Measurements from ENCODE around the gene NDC1.

Gene NDC1

DNA sequence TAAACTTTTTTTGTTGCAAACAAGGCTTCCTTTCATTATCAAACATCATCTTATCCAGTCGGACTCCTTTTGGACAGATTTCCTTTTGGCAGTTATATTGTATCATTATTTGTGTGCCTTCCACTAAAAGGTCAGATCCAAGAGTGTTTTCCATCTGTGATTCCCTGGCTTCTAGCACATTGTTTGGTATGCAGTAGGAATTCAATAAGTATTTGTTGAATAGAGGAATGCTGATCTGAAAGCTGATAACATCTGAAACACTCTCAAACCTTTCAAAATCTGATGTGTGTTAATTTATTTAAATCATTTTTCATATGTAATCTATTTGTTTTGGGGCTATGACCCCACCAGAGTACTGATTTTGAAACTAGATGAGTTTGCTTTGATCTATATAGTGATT, 39.0 kb downstream of the NDC1 start:
- H3K27ac ChIP-seq (ENCODE audit: low read length) = no peak overlapping the region
- H3K4me3 ChIP-seq (ENCODE audit: low read length) = no peak overlapping the region
- no peaks in the 10 kb centered on the region for H3K4me1 ChIP-seq (ENCODE audit: control insufficient read depth, low read depth, low read length)
- peaks cover 73% of the 10 kb centered on the region for H3K36me3 ChIP-seq (ENCODE audit: control insufficient read depth, low read depth, low read length)
- H3K27me3 ChIP-seq (ENCODE audit: control insufficient read depth, insufficient read depth, low read length) = no peaks in the 10 kb centered on the region
- no peaks in the 10 kb centered on the region for H3K9me3 ChIP-seq (ENCODE audit: control insufficient read depth, low read depth, low read length)
- no peak overlapping the region for H3K9ac ChIP-seq (ENCODE audit: low read length)

DNA sequence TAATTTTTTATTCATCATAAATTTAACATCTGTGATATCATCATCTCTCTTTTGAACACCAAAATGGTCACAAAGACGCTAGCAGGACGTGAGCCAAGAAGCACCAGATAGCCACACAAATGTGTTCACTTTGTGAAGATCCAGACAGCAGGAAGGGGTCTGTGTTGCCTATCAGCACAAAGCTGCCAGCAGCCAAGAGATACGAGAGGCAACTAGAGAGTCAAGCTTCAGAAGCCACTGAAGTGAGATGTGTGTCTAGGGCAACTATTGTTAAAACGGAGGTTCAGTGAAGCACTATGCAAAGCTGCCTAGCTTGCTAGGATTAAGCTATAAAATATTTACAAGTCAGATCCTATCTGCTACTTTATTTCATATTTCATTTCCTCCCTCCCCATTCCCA, 45.3 kb downstream of the NDC1 start:
- no peaks in the 10 kb centered on the region for H3K9me3 ChIP-seq (ENCODE audit: control insufficient read depth, low read depth, low read length)
- H3K27ac ChIP-seq (ENCODE audit: low read length) = no peak overlapping the region
- no peak overlapping the region for H3K9ac ChIP-seq (ENCODE audit: low read length)
- H3K4me3 ChIP-seq (ENCODE audit: low read length) = no peak overlapping the region
- no peaks in the 10 kb centered on the region for H3K27me3 ChIP-seq (ENCODE audit: control insufficient read depth, insufficient read depth, low read length)
- no peaks in the 10 kb centered on the region for H3K4me1 ChIP-seq (ENCODE audit: control insufficient read depth, low read depth, low read length)
- H3K36me3 ChIP-seq (ENCODE audit: control insufficient read depth, low read depth, low read length) = peaks cover 59% of the 10 kb centered on the region

DNA sequence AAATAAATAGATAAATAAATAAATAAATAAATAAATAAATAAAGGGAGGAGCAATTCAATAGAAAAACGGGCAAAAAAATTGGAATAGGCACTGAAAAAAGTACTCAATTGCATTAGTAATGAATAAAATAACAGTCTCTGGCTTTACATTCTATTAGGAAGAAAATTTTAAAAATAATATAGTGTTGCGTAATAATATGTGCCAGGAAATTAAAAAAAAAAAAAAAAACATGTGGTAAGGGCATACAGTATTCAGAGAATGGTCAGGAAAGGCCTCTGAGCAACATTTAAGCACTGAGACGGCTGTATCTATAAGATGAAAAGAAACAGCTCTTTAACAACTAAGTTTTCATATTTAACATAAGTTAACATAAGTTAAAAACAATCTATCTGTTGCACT, 50.4 kb downstream of the NDC1 start:
- H3K36me3 ChIP-seq (ENCODE audit: control insufficient read depth, low read depth, low read length) = peaks cover 62% of the 10 kb centered on the region
- no peak overlapping the region for H3K9ac ChIP-seq (ENCODE audit: low read length)
- H3K4me3 ChIP-seq (ENCODE audit: low read length) = no peak overlapping the region
- H3K27ac ChIP-seq (ENCODE audit: low read length) = no peak overlapping the region
- no peaks in the 10 kb centered on the region for H3K4me1 ChIP-seq (ENCODE audit: control insufficient read depth, low read depth, low read length)
- H3K27me3 ChIP-seq (ENCODE audit: control insufficient read depth, insufficient read depth, low read length) = no peaks in the 10 kb centered on the region
- no peaks in the 10 kb centered on the region for H3K9me3 ChIP-seq (ENCODE audit: control insufficient read depth, low read depth, low read length)

DNA sequence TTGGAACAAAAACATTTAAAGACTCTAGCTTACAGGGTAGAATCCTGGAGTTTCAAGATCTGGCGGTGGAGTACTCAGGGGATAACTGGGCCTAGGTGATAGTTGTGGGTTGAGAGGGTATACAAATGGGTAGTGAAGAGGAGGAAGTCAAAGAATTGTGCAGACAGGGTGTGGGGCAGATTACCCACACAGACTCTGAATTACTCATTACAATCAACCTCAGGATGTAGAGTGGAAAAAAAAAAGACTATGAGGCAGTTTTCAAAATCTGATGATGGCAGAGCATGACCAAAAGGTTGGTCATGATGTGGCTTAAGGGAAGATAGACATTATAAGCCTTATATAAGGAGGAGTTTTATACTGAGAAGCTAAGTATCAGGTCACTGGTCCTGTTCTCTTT, 55.0 kb downstream of the NDC1 start:
- H3K4me1 ChIP-seq (ENCODE audit: control insufficient read depth, low read depth, low read length) = no peaks in the 10 kb centered on the region
- peaks cover 45% of the 10 kb centered on the region for H3K36me3 ChIP-seq (ENCODE audit: control insufficient read depth, low read depth, low read length)
- H3K27me3 ChIP-seq (ENCODE audit: control insufficient read depth, insufficient read depth, low read length) = no peaks in the 10 kb centered on the region
- no peaks in the 10 kb centered on the region for H3K9me3 ChIP-seq (ENCODE audit: control insufficient read depth, low read depth, low read length)
- no peak overlapping the region for H3K27ac ChIP-seq (ENCODE audit: low read length)
- no peak overlapping the region for H3K4me3 ChIP-seq (ENCODE audit: low read length)
- no peak overlapping the region for H3K9ac ChIP-seq (ENCODE audit: low read length)

DNA sequence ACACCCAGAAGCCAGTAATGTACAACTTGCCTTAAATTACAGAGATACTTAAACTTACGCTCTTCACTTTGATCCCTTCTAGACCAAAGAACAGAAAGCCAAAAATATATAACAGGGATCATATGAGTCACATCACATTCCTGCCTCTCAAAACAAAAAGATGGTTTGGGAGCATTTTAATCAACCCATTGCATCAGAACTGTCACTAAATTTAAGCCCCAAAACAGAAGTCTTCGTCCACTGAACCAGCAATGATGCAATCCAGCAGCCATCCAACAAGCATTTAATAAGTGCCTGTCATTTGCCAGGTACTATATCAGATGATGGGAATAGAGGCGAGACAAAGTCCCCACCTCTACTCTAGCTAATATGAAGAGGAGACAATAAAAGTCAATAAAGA, 56.4 kb downstream of the NDC1 start:
- Histone ChIP-seq H3K9me3 (ENCODE audit: control insufficient read depth, low read depth, low read length) (no peaks in the 10 kb centered on the region), H3K9ac (ENCODE audit: low read length) (no peak overlapping the region), H3K27me3 (ENCODE audit: control insufficient read depth, insufficient read depth, low read length) (no peaks in the 10 kb centered on the region), H3K4me3 (ENCODE audit: low read length) (no peak overlapping the region), H3K4me1 (ENCODE audit: control insufficient read depth, low read depth, low read length) (no peaks in the 10 kb centered on the region), H3K36me3 (ENCODE audit: control insufficient read depth, low read depth, low read length) (peaks cover 51% of the 10 kb centered on the region), H3K27ac (ENCODE audit: low read length) (no peak overlapping the region)

DNA sequence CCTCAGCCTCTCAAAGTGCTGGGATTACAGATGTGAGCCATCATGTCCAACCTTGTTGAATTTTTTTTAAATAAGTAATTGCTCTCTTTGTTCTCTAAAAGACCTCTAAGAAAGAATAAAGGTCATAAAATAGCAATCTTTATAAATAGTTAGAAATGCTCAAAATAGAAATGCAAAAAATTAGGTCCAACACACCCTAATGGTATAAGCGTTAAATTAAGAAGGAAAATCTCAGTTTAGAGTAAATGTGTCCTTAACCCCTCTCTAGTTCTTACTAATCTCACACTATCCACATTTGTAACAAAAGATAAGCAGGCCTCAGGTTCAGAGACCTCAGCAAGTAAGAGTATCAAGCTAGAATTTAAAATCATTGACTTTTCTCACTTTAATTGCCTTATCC, 60.8 kb downstream of the NDC1 start:
- H3K36me3 ChIP-seq (ENCODE audit: control insufficient read depth, low read depth, low read length) = peaks cover 22% of the 10 kb centered on the region

DNA sequence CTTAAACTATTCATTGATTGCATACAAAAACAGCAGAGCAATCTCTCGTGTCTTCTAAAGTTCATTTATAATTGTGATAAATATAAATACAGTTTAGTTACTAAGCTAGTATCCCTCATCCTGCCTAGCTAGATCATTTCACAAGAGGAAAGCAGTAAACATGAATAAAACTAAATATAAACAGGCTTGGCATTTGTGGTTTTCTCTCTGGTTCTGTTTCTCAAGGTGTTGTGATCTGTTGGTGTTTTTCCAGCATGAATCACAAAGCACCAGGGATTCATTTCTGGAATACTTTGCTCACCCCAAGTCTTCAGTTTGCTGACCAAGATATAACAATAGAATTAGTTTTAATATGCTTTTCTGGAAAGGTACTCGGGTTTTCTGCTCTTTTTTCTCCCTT, 66.4 kb downstream of the NDC1 start:
- Histone ChIP-seq H3K9me3 (ENCODE audit: control insufficient read depth, low read depth, low read length) (no peaks in the 10 kb centered on the region), H3K9ac (ENCODE audit: low read length) (no peak overlapping the region), H3K4me1 (ENCODE audit: control insufficient read depth, low read depth, low read length) (no peaks in the 10 kb centered on the region), H3K27ac (ENCODE audit: low read length) (no peak overlapping the region), H3K36me3 (ENCODE audit: control insufficient read depth, low read depth, low read length) (peaks cover 49% of the 10 kb centered on the region), H3K4me3 (ENCODE audit: low read length) (no peak overlapping the region), H3K27me3 (ENCODE audit: control insufficient read depth, insufficient read depth, low read length) (no peaks in the 10 kb centered on the region)

More for the DNA sequence above, 60.8 kb downstream of the NDC1 start:
- no peak overlapping the region for H3K27ac ChIP-seq (ENCODE audit: low read length)
- H3K9me3 ChIP-seq (ENCODE audit: control insufficient read depth, low read depth, low read length) = no peaks in the 10 kb centered on the region
- H3K27me3 ChIP-seq (ENCODE audit: control insufficient read depth, insufficient read depth, low read length) = no peaks in the 10 kb centered on the region
- H3K4me1 ChIP-seq (ENCODE audit: control insufficient read depth, low read depth, low read length) = no peaks in the 10 kb centered on the region
- no peak overlapping the region for H3K4me3 ChIP-seq (ENCODE audit: low read length)
- H3K9ac ChIP-seq (ENCODE audit: low read length) = no peak overlapping the region

DNA sequence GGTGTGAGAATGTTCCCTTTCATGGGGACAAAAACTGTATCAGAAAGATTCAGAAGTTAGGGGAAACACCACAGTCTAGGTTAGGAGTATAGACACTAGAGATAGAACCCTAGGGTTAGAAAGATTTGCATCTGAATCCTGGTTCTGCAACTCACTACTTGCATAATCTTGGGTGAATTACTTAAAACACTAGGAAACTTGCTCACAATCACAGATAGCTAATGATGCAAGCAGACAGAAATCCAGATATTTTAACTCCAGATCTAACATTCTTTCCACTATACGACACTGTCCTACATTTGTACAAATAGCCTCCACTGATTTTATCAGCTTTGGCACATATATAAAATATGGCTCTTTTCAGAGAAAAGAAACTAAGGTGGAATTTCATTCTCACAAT, 68.3 kb downstream of the NDC1 start:
- Histone ChIP-seq H3K4me1 (ENCODE audit: control insufficient read depth, low read depth, low read length) (no peaks in the 10 kb centered on the region), H3K27me3 (ENCODE audit: control insufficient read depth, insufficient read depth, low read length) (no peaks in the 10 kb centered on the region)

DNA sequence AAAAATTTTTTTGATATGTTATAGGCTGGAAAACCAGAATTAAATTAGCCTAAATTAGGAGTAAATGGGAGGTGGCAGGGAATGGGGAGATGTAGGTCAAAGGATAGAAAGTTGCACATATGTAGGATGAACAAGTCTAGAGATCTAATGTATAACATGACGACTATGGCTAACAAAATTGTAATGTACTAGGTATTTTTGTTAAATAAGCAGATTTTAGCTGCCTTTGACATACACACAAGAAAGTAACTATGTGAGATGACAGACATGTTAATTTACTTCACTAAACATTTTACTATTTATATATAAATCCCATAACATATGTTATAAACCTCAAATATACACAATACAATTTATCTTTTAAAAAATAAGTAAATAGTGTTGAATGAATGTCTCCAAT, 68.9 kb downstream of the NDC1 start:
- Histone ChIP-seq H3K27me3 (ENCODE audit: control insufficient read depth, insufficient read depth, low read length) (no peaks in the 10 kb centered on the region), H3K27ac (ENCODE audit: low read length) (no peak overlapping the region), H3K9me3 (ENCODE audit: control insufficient read depth, low read depth, low read length) (no peaks in the 10 kb centered on the region), H3K9ac (ENCODE audit: low read length) (no peak overlapping the region), H3K36me3 (ENCODE audit: control insufficient read depth, low read depth, low read length) (peaks cover 54% of the 10 kb centered on the region), H3K4me1 (ENCODE audit: control insufficient read depth, low read depth, low read length) (no peaks in the 10 kb centered on the region), H3K4me3 (ENCODE audit: low read length) (no peak overlapping the region)

More for the DNA sequence above, 68.3 kb downstream of the NDC1 start:
- Histone ChIP-seq H3K9ac (ENCODE audit: low read length) (no peak overlapping the region), H3K9me3 (ENCODE audit: control insufficient read depth, low read depth, low read length) (no peaks in the 10 kb centered on the region), H3K27ac (ENCODE audit: low read length) (no peak overlapping the region), H3K36me3 (ENCODE audit: control insufficient read depth, low read depth, low read length) (peaks cover 54% of the 10 kb centered on the region), H3K4me3 (ENCODE audit: low read length) (no peak overlapping the region)

DNA sequence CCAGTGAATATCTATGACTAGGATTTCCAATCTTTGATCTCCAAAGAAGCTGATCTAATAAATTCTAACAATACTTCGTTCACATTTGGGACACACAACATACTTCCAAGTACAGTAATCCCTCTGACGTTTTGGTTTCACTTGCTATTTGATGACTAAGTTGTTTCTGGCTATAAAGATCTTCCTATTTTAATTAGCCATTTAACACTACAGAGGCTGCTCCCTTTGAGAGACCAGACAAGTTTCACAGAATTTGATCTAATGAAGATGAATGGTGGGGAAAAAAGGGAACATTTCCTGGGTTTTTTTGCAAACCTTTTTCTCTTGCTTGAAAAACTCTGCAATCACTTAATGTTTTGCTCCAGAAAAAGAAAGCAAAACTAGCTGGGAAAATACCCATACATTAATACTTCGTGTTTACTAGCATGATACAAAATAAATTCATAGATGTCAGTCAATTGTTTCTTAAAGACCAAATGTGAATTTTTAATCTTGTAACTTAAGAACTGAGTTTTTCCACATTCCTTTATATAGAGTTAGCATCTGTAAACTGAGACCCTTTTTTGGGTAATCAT, 71.2 kb downstream of the NDC1 start:
- Histone ChIP-seq H3K27ac (ENCODE audit: low read length) (no peak overlapping the region), H3K27me3 (ENCODE audit: control insufficient read depth, insufficient read depth, low read length) (no peaks in the 10 kb centered on the region), H3K36me3 (ENCODE audit: control insufficient read depth, low read depth, low read length) (peaks cover 50% of the 10 kb centered on the region), H3K9ac (ENCODE audit: low read length) (no peak overlapping the region), H3K4me3 (ENCODE audit: low read length) (no peak overlapping the region), H3K4me1 (ENCODE audit: control insufficient read depth, low read depth, low read length) (no peaks in the 10 kb centered on the region), H3K9me3 (ENCODE audit: control insufficient read depth, low read depth, low read length) (no peaks in the 10 kb centered on the region)

DNA sequence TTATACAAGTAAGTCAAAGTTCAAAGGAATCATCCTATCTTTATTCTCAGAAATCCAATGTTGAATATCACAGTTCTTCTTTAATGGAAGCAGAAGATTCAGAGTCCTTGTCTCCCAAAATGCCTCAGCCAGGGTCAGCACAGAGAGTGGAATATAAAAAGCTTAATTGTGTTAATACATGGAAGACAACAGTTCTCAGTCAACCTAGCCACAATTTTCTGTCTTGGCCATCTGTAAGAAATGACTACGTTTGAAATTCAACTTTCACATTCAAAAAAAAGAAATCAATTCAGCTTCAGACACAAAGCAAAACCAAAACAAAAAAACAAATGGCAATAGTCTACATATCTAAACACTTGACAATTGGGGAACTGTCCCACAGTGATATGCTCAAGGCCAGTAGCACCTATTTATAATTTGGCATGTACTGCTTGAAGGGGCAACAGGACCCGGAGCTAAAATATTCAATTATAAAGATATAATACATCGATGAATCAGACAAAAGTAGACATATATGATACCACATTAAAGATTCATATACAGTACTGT, 71.8 kb downstream of the NDC1 start:
- Histone ChIP-seq H3K4me1 (ENCODE audit: control insufficient read depth, low read depth, low read length) (no peaks in the 10 kb centered on the region), H3K27ac (ENCODE audit: low read length) (no peak overlapping the region), H3K9me3 (ENCODE audit: control insufficient read depth, low read depth, low read length) (no peaks in the 10 kb centered on the region), H3K4me3 (ENCODE audit: low read length) (no peak overlapping the region), H3K27me3 (ENCODE audit: control insufficient read depth, insufficient read depth, low read length) (no peaks in the 10 kb centered on the region), H3K9ac (ENCODE audit: low read length) (no peak overlapping the region), H3K36me3 (ENCODE audit: control insufficient read depth, low read depth, low read length) (peaks cover 44% of the 10 kb centered on the region)

DNA sequence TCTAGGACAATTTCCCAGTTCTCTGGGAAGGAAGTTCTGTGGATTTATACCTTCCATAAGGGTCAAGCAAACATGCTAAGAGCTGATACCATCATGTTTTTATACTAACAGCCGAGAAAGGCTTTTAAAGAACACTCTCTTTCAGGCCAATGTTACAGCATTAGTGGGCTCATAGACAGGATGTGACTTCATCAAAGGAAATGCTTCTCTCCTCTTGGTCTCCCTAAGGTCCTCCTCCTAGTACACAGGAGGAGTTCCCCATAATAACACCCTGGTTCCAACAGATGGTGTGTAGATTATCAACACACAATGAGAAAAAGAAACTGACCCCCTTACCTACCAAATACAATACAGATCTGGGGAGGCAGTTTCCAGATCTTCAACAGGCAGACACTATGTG, 72.4 kb downstream of the NDC1 start:
- H3K4me3 ChIP-seq (ENCODE audit: low read length) = no peak overlapping the region
- peaks cover 38% of the 10 kb centered on the region for H3K36me3 ChIP-seq (ENCODE audit: control insufficient read depth, low read depth, low read length)
- H3K9ac ChIP-seq (ENCODE audit: low read length) = no peak overlapping the region
- H3K27me3 ChIP-seq (ENCODE audit: control insufficient read depth, insufficient read depth, low read length) = no peaks in the 10 kb centered on the region
- H3K27ac ChIP-seq (ENCODE audit: low read length) = no peak overlapping the region
- no peaks in the 10 kb centered on the region for H3K9me3 ChIP-seq (ENCODE audit: control insufficient read depth, low read depth, low read length)
- no peaks in the 10 kb centered on the region for H3K4me1 ChIP-seq (ENCODE audit: control insufficient read depth, low read depth, low read length)
